Stimulated activated CD8-positive, alpha-beta memory T cell treated with anti-CD3 and anti-CD28 coated beads, Interleukin-12 subunit alpha, Interleukin-12 subunit beta, amount 100 ng/mL, for 24 hours (primary cell): ENCODE measurements around the gene DOCK1.

Experiments
- DNase-seq: peaks from one replicate; pipeline ENCODE4 v3.0.0-alpha.2; 2020; ENCODE audit errors: extremely low read depth

DOCK1 gene

DNA sequence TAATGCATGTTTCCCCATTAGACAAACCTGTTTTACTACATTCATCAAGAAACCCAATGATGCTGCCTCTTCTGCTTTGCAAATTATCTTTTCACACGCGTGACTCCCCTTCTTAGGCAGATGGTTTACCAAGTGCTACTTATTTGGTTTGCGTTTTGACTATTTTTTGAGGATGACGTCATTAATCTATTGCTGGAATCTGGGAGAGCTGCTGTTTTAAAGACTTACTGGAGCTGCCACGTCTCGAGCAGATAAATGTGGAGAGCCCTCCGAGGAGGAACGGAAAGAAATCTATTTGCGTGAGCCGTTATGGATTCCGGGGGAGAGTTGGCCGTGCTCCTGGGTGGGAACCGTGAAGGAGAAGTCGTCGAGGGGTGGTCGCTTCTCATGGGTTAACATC is 271.4 kb downstream of the DOCK1 start:
- no peak for DNase-seq

DNA sequence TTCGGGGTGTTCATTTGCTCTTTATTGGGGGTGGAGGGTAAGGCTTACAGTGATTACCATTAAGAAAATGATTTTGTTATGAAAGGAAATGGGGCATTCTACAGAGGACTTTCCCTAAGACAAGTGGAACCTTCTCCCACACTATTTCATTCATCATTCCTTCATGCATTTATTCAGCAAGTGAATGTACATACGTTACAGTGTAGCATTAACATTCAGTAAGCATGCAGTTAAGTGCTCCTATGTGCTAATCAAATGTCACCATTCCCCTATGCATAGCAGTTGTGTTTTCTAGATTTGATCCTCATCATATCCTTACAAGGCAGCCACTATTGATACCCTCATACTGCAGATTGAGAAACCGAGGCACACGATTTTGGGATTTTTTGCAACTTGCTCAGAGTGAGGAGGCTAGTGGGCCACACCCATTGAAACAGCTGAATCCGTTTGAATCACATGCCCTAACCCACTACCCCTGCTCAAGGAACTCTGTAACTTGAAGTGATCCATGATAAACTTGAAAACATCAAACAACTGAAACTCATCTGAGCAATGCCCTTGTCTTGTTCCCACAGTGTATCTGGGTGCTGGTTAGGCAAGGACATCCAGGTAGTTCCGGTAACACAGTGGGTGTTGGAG is 274.5 kb downstream of the DOCK1 start:
- no peak for DNase-seq

DNA sequence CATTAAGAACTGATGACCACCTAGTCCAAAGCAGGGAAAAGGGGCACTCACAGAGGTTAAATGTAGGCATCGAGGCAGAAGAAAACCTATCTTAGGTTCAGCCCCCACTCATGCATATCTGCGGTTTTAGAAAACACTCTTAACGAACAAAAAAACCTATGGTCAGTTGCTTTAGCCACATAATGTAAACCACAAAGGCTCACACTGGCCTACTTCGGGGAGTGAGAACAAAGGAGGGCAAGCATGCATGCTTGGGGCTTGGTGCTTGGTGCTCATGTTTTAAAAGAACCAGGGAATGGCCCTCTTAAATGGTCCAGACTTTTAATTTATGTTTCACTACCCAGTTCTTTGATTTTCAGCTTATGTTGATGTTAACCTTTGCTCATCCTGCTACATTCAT is 276.9 kb downstream of the DOCK1 start:
- no peak for DNase-seq

DNA sequence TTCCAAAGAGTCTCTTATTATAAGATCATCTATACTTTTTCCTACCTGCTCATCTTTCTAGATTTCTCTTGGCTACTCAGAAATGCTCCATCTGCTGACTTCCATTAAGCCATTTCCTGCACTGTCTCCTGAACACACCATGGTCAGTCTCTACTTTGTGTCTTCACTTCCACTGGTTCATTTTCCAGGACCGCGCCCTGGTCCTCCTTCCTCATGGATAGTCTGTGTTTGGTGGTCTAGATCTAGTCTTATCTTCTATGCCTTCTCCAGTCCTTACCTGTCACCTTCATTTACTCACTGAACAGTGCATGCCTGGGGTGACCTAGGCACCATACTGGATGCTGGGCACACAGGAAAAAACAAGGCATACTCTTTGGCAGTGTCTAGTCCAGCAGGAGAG is 279.4 kb downstream of the DOCK1 start:
- DNase-seq, result no peak

DNA sequence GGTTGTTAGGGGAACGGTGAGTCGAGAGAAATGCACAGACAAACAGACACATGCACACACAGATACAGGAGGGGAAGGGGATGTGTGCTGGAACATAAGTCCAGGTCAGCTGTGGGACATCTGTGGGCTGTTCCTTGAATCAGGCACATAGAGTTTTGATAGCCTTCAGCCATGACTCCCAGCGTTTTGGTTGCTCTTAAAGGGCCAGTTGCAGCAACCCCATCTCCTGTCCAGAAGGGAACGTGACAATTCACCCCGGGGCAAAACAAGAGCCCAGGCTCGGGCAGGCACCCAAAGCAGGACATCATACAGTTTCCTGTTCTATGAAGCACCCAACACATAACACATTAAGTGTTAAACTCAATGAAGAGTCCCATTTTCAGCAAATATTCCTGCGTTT is 281.6 kb downstream of the DOCK1 start:
- DNase-seq, result no peak

DNA sequence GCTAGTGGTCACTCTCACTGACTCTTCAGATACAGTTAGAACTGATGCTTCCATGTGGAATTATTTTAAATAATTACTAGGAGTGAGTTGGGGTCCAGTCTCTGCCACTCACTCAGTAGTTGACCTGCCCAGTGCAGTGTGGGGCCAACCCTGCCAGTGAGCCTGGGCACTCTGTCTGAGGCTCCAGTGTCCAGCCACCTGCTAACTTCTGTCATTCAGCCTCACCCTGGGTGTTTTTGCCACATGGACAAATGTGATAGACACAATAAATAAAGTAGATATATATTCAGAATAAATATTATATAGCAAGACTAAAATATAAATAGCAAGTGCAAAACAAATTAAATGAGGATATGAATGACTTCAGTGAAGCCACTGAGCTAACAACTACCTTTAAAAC is 284.0 kb downstream of the DOCK1 start:
- no peak for DNase-seq

DNA sequence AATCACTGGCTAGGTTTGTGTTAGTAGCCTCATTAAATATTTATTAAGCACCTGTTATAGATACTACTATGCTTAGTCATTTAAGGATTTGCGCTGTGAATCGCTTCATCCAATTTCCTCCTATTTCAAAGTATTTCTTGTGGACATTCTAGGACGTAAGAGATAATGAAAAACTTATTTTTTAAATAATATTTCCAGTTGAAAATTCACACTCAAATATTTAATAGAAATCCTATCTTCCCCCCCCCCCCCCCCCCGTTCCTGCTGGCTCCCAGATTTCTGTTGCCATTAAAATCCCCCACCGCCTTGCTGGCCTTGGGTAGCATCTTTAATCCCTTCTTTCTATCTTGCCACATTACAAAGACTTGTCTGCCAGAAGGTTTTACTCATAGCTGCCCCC is 285.2 kb downstream of the DOCK1 start:
- DNase-seq, result no peak

DNA sequence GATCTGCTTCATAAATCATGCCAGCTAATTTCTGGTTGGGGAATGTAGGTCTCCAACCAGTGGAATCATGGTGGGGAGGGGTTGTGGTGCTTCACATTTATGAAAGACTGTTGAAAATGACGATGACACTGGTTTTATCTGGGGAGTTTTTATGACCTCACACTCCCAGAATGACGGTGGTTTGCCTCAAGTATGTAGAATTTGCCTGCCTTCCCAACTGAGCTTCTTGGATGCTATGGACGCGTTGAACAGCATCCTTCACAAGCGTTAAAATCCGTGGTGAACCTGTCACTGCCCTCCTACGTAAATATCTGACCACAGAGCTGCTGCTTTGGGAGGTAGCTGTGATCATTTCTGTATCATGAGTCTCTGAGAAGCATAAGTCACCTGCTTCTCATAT is 287.9 kb downstream of the DOCK1 start:
- no peak for DNase-seq

DNA sequence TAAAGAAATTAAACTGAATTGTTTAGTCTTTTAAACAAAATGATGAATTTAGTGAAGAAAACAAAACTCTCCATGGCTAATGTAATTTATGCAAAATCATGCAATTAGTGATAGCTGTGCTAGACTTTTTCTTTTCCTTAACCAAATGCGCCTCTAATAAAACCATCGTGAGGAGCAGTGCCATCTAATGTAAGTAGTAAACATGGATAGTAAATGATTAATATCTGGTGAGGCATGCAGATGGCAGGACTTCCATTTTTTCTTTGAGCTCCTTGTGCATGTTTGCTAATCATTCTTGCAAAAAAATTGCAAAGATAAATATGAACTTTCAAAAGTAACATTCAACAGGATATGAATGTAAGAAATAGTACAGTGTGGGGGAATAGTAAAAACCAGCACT is 288.9 kb downstream of the DOCK1 start:
- no peak for DNase-seq

DNA sequence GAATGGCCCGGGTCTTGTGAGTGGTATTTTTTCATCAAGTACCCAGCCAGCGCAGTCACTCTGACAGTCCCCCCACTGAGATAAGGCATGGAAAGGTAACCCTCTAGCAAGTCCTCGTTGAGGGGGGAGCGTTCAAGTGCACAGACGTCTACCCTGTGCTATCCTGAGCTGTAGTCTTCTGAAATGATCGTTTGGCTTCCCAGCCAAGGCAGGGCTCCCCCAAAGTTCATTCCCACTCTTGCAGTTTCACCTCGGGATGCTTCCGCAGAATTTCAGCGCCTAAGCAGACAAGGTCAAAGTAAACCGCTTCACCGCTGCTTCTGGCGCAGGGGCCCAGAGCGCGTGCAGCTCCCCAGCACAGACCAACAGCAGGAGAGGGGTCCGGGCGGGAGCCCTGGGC is 289.4 kb downstream of the DOCK1 start:
- no peak for DNase-seq

DNA sequence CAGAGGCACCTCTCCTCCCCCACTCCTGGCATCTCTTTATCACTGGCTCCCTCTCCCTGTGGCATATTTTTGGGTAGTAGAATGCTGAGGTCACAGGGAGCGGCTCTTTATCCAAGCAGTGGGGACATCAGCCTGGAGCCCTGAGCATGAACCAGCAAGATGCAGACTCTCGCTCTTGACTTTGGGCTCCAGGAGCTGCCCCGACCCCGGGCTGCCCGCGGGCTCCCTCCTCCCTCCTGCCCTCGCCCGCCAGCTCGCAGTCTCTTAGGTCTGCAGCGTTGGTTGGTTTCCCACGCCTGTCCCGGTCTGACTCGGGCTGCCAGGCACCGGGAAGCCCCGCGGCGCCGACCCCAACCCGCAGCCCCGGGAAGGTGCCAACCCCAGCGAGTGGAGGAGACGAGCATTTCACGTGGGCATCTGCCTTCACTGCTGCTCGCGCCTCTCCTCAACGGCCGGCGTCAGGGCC is 289.8 kb downstream of the DOCK1 start:
- DNase-seq, result no peak

DNA sequence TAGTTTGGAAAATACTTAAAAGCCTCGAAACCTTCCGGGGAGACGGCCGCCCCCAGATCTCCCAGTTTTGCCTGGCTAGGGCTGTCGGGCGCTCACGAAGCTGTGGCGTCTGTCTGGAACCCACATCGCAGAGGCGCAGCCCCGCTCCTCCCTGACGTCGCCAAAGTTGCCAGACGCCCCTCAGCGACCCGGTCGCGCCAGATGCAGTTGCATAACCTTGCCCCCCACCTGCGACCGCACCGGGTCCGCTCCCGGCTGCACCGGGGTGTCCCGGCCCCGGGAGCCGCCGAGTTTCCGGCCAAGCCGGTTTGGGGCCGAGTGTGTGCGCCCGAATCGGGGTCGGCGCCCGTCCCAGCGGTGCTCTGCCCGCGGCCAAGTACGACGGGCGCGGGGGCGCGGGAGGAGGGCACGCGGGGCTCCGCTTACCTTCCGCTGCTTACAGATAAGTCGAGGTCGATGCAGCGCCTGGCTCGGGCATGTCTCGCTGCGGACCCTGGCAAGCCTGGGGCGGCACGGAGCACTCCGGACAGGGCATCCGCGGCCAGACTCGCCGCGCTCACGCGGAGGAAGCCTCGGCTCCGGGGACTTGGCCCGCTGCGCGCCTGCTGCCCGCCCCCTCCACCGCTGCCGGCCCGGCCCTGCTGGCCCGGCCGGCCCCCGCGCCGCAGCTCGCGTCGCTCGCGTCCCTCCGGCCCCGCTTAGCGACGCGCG is 290.5 kb downstream of the DOCK1 start:
- no peak for DNase-seq

DNA sequence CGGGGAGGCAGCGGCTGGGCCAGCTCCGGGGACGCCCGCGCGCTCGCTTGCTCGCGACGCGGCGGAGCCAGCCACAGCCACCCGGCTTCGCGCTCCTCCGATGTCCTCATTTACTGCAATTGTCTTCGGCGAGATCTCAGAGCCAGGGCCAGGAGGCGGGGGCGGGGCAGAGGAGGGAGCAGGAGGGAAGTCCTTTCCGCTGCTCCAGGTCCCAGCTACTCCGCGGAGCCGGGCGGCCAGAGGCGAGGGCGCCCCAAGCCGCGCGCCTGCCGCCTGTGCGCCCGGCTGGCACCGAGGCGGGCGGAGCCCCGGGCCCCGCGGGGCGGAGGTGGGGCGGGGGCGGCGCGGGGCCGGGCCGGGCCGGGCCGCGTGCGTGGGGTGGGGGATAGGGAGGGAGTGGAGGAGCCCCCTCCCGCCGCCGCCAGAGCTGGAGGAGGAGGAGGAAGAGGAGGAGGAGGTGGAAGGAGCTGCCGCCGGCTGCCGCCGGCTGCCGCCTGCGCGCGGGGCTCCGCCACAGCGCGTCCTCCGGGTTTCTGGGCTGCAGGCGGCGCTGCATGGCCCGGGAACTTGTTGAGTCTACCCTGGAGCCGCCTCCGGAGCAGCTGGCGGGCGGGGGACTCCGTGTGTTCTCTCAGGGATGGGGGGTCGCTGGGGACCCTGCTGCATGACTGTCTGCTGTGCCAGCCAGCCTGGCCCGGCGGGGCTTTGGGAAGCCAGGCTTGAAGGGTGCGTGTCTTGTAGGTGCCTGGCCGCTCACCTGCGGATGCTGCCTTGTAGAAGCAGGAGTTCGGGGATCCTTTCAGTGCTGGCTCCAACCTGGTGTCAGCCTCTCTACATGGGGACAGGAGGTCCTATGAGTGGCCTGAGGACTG is 291.3 kb downstream of the DOCK1 start, which contains the start of gene INSYN2A:
Gene INSYN2A (minus strand): TSS at position 310 of the 872 bp plus-strand sequence. CDS start 20,196 bp downstream, outside the sequence.
- no peak for DNase-seq

DNA sequence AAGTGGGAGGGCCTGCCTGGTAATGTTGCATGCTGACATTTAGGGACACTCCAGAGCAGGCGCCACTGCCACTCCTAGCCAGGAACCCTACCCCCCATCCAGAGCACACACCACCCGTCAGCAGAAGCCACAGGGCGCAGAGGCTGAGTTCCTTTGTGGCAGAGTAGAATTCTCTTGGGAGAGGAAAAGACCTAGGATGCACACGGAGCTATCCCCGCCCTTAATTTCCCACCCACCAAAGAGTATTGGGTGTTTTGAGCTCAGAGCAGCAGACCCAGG is 291.9 kb downstream of the DOCK1 start:
- DNase-seq, result no peak

DNA sequence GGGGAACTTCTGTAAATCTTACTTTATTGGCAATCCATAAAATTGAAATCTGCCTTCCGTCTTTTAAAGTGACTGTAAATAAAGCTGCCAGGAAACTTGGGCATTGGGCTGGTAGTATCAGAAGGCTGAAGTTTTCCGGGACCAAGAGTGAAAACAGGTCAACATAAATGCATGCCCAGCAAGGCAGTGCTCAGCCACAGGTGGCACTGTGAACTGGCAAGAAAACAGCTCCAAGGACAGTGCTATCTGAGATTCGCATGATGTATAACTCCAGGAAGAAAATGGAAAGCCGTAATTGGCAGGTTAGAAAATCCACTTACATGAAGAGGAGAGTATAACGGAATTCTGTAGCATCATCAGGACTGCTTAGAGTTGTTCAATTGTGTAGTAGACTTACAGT is 293.1 kb downstream of the DOCK1 start:
- DNase-seq, result no peak

DNA sequence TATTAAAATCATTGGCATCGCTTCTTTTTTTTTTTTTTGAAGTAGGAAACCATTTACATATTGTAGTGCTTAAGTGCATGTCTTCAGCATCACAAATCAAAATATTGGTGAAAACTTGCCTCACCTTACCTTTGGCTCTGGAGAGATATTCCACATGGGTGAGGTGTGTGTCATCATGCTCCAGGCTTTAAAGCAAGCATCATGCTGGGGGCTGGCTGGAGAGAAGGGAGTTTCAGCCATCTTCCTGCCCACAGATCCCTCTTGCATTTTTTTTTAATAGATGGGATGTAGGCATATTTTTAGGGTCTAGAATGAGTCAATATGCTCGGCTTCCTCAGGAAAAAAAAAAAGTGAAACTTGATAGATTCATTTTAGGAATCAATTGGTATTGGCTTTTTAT is 293.5 kb downstream of the DOCK1 start:
- no peak for DNase-seq

DNA sequence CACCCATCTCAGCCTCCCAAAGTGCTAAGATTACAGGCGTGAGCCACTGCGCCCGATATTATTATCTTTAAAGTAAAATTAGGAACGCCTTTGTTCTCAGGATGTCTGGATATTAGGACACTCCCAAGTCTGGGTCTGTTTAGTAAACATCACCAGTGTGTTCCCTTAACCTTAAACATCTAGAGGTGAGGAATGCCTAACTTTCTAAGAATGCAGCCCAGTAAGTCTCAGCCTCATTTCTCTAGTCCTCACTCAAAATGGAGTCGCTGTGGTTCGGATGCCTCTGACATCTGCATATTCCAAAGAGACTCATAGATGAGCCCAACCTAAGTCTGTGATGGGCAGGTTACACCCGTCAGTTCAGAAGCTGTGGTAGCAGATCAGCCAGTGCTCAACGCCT is 295.4 kb downstream of the DOCK1 start:
- DNase-seq, result no peak

DNA sequence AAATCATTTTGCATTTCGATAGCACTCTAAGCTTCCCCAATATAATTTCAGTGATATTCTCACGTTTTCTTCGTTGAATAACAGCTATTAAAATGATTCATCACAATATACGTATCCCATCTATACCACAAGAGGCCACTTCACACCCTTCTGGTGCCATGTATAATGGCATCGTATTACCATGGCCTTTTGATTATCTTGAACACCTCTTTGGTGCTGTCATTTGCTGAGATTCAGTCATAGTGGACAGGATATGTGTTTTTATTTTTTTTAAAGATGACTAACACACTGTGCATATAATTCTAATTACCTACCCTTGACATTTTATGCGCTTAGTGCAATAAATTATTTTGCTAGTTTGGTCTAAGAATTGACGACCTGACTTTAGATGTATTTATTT is 297.8 kb downstream of the DOCK1 start:
- no peak for DNase-seq

DNA sequence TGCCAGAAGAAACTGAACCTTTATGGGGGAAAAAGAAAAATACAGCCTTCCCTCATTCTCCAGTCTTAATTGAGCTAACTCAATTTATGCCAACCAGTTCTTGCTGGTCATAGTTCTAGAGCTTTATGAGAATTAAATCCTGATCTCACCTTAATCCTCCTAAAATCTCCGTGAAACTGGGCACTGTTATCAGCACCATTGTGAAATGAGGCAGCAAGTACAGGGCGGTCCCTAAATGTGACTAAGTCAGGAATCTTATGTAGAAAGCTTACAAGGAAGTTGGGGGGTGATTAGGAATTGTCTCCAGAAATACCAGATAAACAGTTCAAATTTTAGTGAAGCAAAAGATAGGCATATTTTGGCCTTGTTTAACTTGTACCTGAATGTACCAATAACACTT is 301.9 kb downstream of the DOCK1 start:
- no peak for DNase-seq

DNA sequence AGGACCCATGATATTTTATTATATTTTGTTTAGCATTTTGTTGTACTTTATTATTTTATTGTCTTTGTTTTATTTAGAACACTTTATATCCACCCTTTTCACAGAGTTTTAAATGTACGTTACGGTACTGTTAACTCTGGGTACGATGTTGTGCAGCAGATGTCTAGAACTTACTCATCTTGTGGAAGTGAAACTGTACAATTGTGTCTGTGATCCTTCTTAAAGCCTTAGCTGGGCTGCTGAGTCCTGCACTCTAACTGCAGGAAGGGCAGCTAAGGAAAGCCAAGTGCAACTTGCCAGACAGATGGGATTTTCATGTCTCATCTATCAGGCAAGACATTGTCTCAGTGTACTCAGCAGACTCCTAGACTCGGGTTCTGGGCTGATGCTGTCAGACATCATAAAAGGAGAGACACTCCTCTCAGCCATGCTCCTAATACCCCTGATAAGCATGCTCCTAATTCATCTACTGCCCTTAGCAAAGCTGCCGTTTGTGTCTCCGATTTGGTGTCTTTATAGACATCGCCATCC is 305.8 kb downstream of the DOCK1 start:
- no peak for DNase-seq

DNA sequence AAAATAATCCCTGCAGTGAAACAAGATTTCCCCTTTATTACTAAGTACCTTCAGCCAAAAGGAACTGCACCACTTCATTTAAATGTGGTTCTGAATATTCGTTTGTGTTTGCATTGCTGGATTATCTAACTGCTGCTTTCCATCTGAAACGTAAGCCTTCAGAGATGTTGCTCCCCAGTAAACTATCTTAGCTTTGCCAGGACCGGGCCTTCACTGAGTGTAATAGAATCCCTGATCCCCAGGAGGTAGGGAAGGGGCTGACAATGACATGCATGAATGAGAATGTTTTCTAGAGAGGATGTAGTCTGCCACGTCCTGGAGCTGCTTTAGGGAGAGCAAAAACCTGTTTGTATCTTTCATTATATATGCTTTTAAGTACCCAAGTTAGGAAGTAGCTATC is 310.6 kb downstream of the DOCK1 start:
- DNase-seq, result no peak

DNA sequence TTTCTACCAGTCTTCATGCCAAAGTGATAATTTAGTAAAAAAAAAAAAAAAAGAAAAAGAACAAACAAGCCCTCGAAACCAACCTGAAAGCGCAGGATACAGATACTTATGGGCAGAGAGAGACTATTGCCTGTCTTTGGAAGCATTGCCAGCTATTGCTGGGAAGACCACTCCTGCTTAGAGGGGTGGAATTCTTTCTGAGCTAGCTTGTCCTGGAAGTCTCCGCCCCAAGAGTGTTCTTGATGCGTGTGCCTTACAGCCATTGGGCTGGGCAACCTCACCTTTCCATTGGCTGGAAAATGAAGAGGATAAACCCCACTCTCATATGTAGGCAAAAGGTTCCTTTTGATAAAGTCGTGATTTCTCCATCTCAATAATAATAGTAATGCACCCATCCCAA is 311.0 kb downstream of the DOCK1 start:
- DNase-seq, result no peak

DNA sequence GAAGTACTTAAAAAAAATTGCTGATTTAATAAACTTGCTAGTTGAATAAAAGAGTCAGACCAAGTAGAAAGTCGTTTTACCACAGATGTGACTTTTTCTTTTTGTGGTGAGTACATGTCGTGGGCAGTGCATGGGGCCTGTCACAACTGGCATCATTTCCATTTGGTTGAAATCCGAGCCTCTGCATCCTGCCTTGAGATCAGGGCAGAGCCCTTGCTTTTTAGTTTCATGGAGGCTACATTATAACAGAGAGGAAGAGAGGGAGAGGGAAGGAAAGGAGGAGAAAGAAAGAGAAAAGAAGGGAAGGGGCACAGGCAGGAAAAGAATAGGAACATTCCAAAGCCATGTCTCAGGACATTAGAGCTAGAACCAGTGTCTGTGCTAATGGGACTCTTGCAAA is 311.6 kb downstream of the DOCK1 start:
- no peak for DNase-seq
